HCT116 (cell line): Measurements from ENCODE around the gene SMCO4. TPM values are rescaled to one million over a fixed set of nuclear protein-coding genes. Genes with fewer than 3 reads are reported as not detected.

Source experiments
- ATAC-seq: fragments of 200-7000 bp; cut with Tn5 transposase; 2 replicates; pipeline ENCODE4 v1.9.1; 2020; ENCODE audit warnings: mild to moderate bottlenecking, moderate library complexity
- BruUV-seq: library from RNA; stranded (reverse); fragments of 400-500 nt; replicated peaks from 2 replicates; lab custom pipeline; 2021; lab: Mats Ljungman, UMichigan
- CTCF ChIA-PET: fragments of 300-600 bp; sonication (Branson Sonifier 250); formaldehyde crosslinking; loops from one replicate; lab custom pipeline; 2021; ENCODE audit warnings: antibody characterized with exemption; lab: Charles Lee
- POLR2A ChIA-PET: fragments of 300-600, 350-600 bp; sonication (Branson Sonifier 250); formaldehyde crosslinking; loops from one replicate; lab custom pipeline; 2021; ENCODE audit warnings: antibody characterized with exemption; lab: Charles Lee
- RAD21 ChIA-PET, 2 experiments: fragments of 300-600 bp; sonication (Branson Sonifier 250); formaldehyde crosslinking; loops; one replicate each; lab custom pipeline; 2023; ENCODE audit warnings: low total read pairs in 2 of 2; ENCODE audit not compliant: uncharacterized antibody in 2 of 2, unreplicated experiment in 2 of 2, low non-redundant PET in 1 of 2; lab: Charles Lee
- DNase-seq: peaks from one replicate; pipeline ENCODE4 v3.0.0-alpha.2; 2010; ENCODE audit warnings: low read depth, low spot score
- H2AFZ ChIP-seq: fragments of 200-600 bp; shearing (Covaris generic), sonication (generic); 2 replicates; pipeline ENCODE4 v1.6.1; 2017; ENCODE audit warnings: low read depth, mixed run types, mixed read lengths, antibody characterized with exemption, low read length; ENCODE audit not compliant: poor library complexity, severe bottlenecking
- H3K27ac ChIP-seq: 2 replicates; pipeline ENCODE4 v1.5.1; 2012; ENCODE audit warnings: low read depth, low read length
- H3K27me3 ChIP-seq: fragments of 200-600 bp; sonication (generic); 2 replicates; pipeline ENCODE4 v1.6.1; 2016; ENCODE audit warnings: mixed run types, low read length, mixed read lengths; ENCODE audit not compliant: insufficient read depth
- H3K36me3 ChIP-seq, 2 experiments: fragments of 200-500 bp in 1 of 2; fragments of 200-600 bp in 1 of 2; sonication (Bioruptor generic) in 1 of 2; sonication (generic) in 1 of 2; 2 replicates each; pipeline versions ENCODE4 v1.5.1 to v1.6.1; 2014 to 2016; ENCODE audit warnings: low read length in 2 of 2, inconsistent platforms in 1 of 2, mixed read lengths in 1 of 2, mixed run types in 1 of 2; ENCODE audit not compliant: insufficient read depth in 2 of 2, control insufficient read depth in 1 of 2
- H3K4me1 ChIP-seq, 2 experiments: fragments of 200-600 bp in 1 of 2; sonication (generic) in 1 of 2; 2 replicates each; pipeline versions ENCODE4 v1.5.1 to v1.6.1; 2012 to 2017; ENCODE audit warnings: low read length in 2 of 2, inconsistent platforms in 1 of 2, mild to moderate bottlenecking in 1 of 2, mixed read lengths in 1 of 2, mixed run types in 1 of 2, moderate library complexity in 1 of 2; ENCODE audit not compliant: insufficient read depth in 2 of 2, control insufficient read depth in 1 of 2
- H3K4me2 ChIP-seq: fragments of 200-600 bp; sonication (generic); 2 replicates; pipeline ENCODE4 v1.6.1; 2017; ENCODE audit warnings: mixed run types, low read length, mixed read lengths
- H3K4me3 ChIP-seq, 2 experiments: fragments of 200-600 bp in 1 of 2; sonication (generic) in 1 of 2; replicated peaks in 1 of 2; 2 replicates each; pipeline ENCODE4 v1.5.1; 2011 to 2016; ENCODE audit warnings: low read length in 2 of 2, control low read depth in 1 of 2, low read depth in 1 of 2, mild to moderate bottlenecking in 1 of 2, mixed read lengths in 1 of 2, mixed run types in 1 of 2
- H3K79me2 ChIP-seq: fragments of 200-600 bp; sonication (generic); 2 replicates; pipeline ENCODE4 v1.6.1; 2017; ENCODE audit warnings: mild to moderate bottlenecking, mixed run types, low read length, moderate library complexity, mixed read lengths; ENCODE audit not compliant: insufficient read depth
- H3K9ac ChIP-seq: fragments of 200-600 bp; sonication (generic); 2 replicates; pipeline ENCODE4 v1.6.1; 2016; ENCODE audit warnings: low read length, mixed read lengths
- H3K9me2 ChIP-seq: fragments of 200-600 bp; sonication (generic), shearing (Covaris generic); 2 replicates; pipeline ENCODE4 v1.6.1; 2017; ENCODE audit warnings: mixed run types, mild to moderate bottlenecking, moderate library complexity; ENCODE audit not compliant: insufficient read depth
- H3K9me3 ChIP-seq, 2 experiments: fragments of 200-500 bp in 1 of 2; fragments of 200-600 bp in 1 of 2; sonication (Bioruptor generic) in 1 of 2; sonication (generic) in 1 of 2; 2 replicates each; pipeline ENCODE4 v1.6.1; 2014 to 2017; ENCODE audit warnings: low read length in 2 of 2, mixed read lengths in 2 of 2, inconsistent platforms in 1 of 2, low read depth in 1 of 2, mild to moderate bottlenecking in 1 of 2, mixed run types in 1 of 2, moderate library complexity in 1 of 2; ENCODE audit not compliant: control insufficient read depth in 1 of 2, insufficient read depth in 1 of 2
- H4K20me1 ChIP-seq: fragments of 200-600 bp; sonication (generic), shearing (Covaris generic); 2 replicates; pipeline ENCODE4 v1.6.1; 2017; ENCODE audit warnings: mixed run types, mild to moderate bottlenecking, moderate library complexity; ENCODE audit not compliant: insufficient read depth
- CTCF ChIP-seq, 3 experiments: fragments of 200-600 bp in 1 of 3; sonication (generic) in 1 of 3; IDR thresholded peaks in 2 of 3; conservative IDR thresholded peaks in 1 of 3; 2 replicates each; pipeline ENCODE4 v1.5.1; 2012 to 2017; ENCODE audit warnings: low read depth in 2 of 3, low read length in 2 of 3, antibody characterized with exemption in 1 of 3, borderline replicate concordance in 1 of 3, control low read depth in 1 of 3, mild to moderate bottlenecking in 1 of 3, mixed read lengths in 1 of 3, mixed run types in 1 of 3, moderate library complexity in 1 of 3; ENCODE audit not compliant: insufficient read depth in 1 of 3
- EGR1 ChIP-seq: IDR thresholded peaks from 2 replicates; pipeline ENCODE4 v1.6.1; 2012; ENCODE audit warnings: low read depth
- EZH2phosphoT487 ChIP-seq: fragments of 200-600 bp; IDR thresholded peaks from 2 replicates; pipeline ENCODE4 v1.6.1; 2018; ENCODE audit warnings: antibody characterized with exemption, borderline replicate concordance
- FOSL1 ChIP-seq: IDR thresholded peaks from 2 replicates; pipeline ENCODE4 v1.6.1; 2012; ENCODE audit warnings: low read depth
- MAX ChIP-seq: IDR thresholded peaks from 2 replicates; pipeline ENCODE4 v1.6.1; 2012
- POLR2AphosphoS5 ChIP-seq: IDR thresholded peaks from 2 replicates; pipeline ENCODE4 v1.6.1; 2011; ENCODE audit warnings: mild to moderate bottlenecking, low read depth, low read length, moderate library complexity
- YY1 ChIP-seq: IDR thresholded peaks from 2 replicates; pipeline ENCODE4 v1.6.1; 2011; ENCODE audit warnings: low read length, low read depth, moderate library complexity, mild to moderate bottlenecking; ENCODE audit not compliant: insufficient replicate concordance; ENCODE audit errors: extremely low read depth
- ZBTB33 ChIP-seq: IDR thresholded peaks from 2 replicates; pipeline ENCODE4 v1.6.1; 2011; ENCODE audit warnings: mild to moderate bottlenecking, low read length, moderate library complexity; ENCODE audit not compliant: insufficient replicate concordance; ENCODE audit errors: extremely low read depth
- ZNF274 ChIP-seq: fragments of 200-500 bp; sonication (Bioruptor generic); IDR thresholded peaks from 2 replicates; pipeline ENCODE4 v1.6.1; 2014; ENCODE audit warnings: mild to moderate bottlenecking, low read depth, low read length, inconsistent platforms
- intact Hi-C: fragments of 100-400 bp; cut with micrococcal nuclease; formaldehyde crosslinking; loops from 2 replicates; pipeline ENCODE4 v1.10.0; 2022
- total RNA-seq: library from RNA; stranded (reverse); gene quantifications from one replicate; pipeline ENCODE4 v1.2.1, GENCODE V29; 2021; ENCODE audit not compliant: unreplicated experiment

SMCO4 gene
- total RNA-seq, 1 experiment from 2014 or later, result 23.1 TPM

GRCh38 chr11:93528252-93528651 lies 14.9 kb downstream of the SMCO4 start:
- ChIA-PET RAD21 (no interaction called here), CTCF (no interaction called here), POLR2A (no interaction called here)
- ATAC-seq (no peak), DNase-seq (no peak)
- Histone ChIP-seq H3K9me3 (no peaks in the 10 kb centered on the region), H2AFZ (no peak overlapping the region), H3K27ac (no peak overlapping the region), H3K79me2 (no peaks in the 10 kb centered on the region), H4K20me1 (no peaks in the 10 kb centered on the region), H3K4me2 (no peak overlapping the region), H3K9me2 (no peaks in the 10 kb centered on the region), H3K36me3 (no peaks in the 10 kb centered on the region), H3K27me3 (no peaks in the 10 kb centered on the region), H3K4me1 (peaks cover 0 to 5% of the 10 kb centered on the region in 2 experiments; a peak in 3 of 4 replicates), H3K4me3 (no peak overlapping the region), H3K9ac (no peak overlapping the region)
- no peak for TF ChIP-seq EGR1
- TF ChIP-seq MAX, result no peak
- TF ChIP-seq POLR2AphosphoS5, result no peak
- no peak for TF ChIP-seq FOSL1
- no peak for TF ChIP-seq CTCF (IDR thresholded peaks at IDR 0.05 in 2 of 3, conservative IDR thresholded peaks at IDR 0.05 in 1 of 3; ENCODE audit: borderline replicate concordance in 1 of 3, insufficient read depth in 1 of 3, low read depth in 2 of 3, low read length in 2 of 3)
- TF ChIP-seq ZBTB33, result no peak
- no peak for TF ChIP-seq EZH2phosphoT487
- TF ChIP-seq YY1, result no peak
- no peak for TF ChIP-seq ZNF274
- BruUV-seq, result no TSS peak
- intact Hi-C loops, result no loop called here
